ENCODE measurements around the gene LCLAT1. TPM values are rescaled to one million over a fixed set of nuclear protein-coding genes. Genes with fewer than 3 reads are reported as not detected.

The LCLAT1 gene
- polyA plus RNA-seq, 1 of the 3 experiments (the other 2 are of a cell fraction) = 6.9 TPM

DNA sequence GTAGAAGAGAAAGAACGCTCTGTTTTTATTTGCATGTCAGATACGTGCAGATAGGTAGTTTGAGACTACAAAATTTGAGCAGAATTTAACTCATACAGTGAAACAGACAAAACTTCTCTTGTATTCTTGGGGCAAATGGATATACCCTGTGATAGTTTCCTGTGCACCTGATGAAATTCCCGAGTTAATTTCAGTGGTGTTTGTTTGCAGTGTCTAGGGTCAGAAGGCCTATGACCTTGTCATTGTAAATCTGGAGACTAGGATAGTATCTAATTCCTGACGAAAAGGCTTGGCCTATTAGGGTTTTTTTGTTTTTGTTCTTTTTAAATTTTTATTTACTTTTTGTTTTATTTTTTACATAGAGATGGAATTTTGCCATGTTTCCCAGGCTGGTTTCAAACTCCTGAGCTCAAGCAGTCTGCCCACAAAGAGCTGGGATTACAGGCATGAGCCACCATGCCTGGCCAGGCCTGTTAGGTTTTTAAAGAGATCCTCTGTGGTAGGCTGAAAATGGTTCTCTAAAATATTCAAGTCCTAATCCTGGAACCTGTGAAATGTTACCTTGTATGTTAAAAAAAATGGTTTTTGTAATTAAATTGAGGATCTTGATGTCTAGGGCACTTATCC, 17.6 kb downstream of the LCLAT1 start:
- no peak for DNase-seq
- H3K27me3 ChIP-seq (ENCODE audit: insufficient read depth) = no peaks in the 10 kb centered on the region
- peaks cover 0 to 11% of the 10 kb centered on the region in 2 experiments; a peak in 2 of 4 replicates for H3K4me1 ChIP-seq (ENCODE audit: control insufficient read depth in 1 of 2, insufficient read depth in 2 of 2, low read depth in 1 of 2, low read length in 1 of 2)
- 86% methylated on average over 4 of the region's 4 CpGs for WGBS (ENCODE audit: low lambda C conversion rate)
- H2AFZ ChIP-seq (ENCODE audit: low read depth) = no peak overlapping the region
- H3K9me2 ChIP-seq = no peaks in the 10 kb centered on the region
- no peaks in the 10 kb centered on the region for H3K36me3 ChIP-seq (replicated peaks in 1 of 2; ENCODE audit: control insufficient read depth in 1 of 2, insufficient read depth in 2 of 2, low read length in 1 of 2)
- no peaks in the 10 kb centered on the region; the same call in 1 of the 2 replicates for H3K9me3 ChIP-seq
- H3K9ac ChIP-seq = no peak overlapping the region
- CTCF ChIA-PET = interaction anchor here (0.6 kb wide), 1 partner anchor 300 kb away, joined by 3 read pairs; no protein-coding TSS in a partner anchor
- H3K27ac ChIP-seq (ENCODE audit: low read depth in 2 of 2, low read length in 1 of 2) = no peak overlapping the region
- POLR2A ChIA-PET = no interaction called here
- no peaks in the 10 kb centered on the region for H4K20me1 ChIP-seq (ENCODE audit: insufficient read depth)
- no peak overlapping the region for H3K4me2 ChIP-seq
- no peak overlapping the region for H3K4me3 ChIP-seq (ENCODE audit: low read depth in 2 of 2, low read length in 1 of 2)
- H3F3A ChIP-seq (replicated peaks; ENCODE audit: insufficient read depth) = no peaks in the 10 kb centered on the region
- TF ChIP-seq, protein P1, sequence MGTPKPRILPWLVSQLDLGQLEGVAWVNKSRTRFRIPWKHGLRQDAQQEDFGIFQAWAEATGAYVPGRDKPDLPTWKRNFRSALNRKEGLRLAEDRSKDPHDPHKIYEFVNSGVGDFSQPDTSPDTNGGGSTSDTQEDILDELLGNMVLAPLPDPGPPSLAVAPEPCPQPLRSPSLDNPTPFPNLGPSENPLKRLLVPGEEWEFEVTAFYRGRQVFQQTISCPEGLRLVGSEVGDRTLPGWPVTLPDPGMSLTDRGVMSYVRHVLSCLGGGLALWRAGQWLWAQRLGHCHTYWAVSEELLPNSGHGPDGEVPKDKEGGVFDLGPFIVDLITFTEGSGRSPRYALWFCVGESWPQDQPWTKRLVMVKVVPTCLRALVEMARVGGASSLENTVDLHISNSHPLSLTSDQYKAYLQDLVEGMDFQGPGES (IDR thresholded peaks at IDR 0.05; ENCODE audit: low read depth, low read length) = no peak
- no peak for TF ChIP-seq RAD21 (IDR thresholded peaks at IDR 0.05; ENCODE audit: low read length)
- TF ChIP-seq, protein P2, sequence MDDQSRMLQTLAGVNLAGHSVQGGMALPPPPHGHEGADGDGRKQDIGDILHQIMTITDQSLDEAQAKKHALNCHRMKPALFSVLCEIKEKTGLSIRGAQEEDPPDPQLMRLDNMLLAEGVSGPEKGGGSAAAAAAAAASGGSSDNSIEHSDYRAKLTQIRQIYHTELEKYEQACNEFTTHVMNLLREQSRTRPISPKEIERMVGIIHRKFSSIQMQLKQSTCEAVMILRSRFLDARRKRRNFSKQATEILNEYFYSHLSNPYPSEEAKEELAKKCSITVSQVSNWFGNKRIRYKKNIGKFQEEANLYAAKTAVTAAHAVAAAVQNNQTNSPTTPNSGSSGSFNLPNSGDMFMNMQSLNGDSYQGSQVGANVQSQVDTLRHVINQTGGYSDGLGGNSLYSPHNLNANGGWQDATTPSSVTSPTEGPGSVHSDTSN (IDR thresholded peaks at IDR 0.05) = no peak
- no peak for TF ChIP-seq RXRA (IDR thresholded peaks at IDR 0.05; ENCODE audit: borderline replicate concordance, low read depth)
- TF ChIP-seq NRF1 (IDR thresholded peaks at IDR 0.05; ENCODE audit: low read depth, low read length) = no peak
- TF ChIP-seq JUND (IDR thresholded peaks at IDR 0.05) = no peak
- TF ChIP-seq RFX5 (IDR thresholded peaks at IDR 0.05; ENCODE audit: low read length) = no peak
- no peak for TF ChIP-seq GATA2 (CRISPR knock-in tag; IDR thresholded peaks at IDR 0.05)
- no peak for TF ChIP-seq FOXM1 (IDR thresholded peaks at IDR 0.05; ENCODE audit: low read depth)
- TF ChIP-seq EZH2phosphoT487 (IDR thresholded peaks at IDR 0.05; ENCODE audit: borderline replicate concordance, low read depth) = no peak
- TF ChIP-seq GABPA (IDR thresholded peaks at IDR 0.05; ENCODE audit: low read depth) = no peak
- no peak for TF ChIP-seq YY1 (IDR thresholded peaks at IDR 0.05; ENCODE audit: low read depth)
- TF ChIP-seq TAF1 (IDR thresholded peaks at IDR 0.05; ENCODE audit: borderline replicate concordance, low read depth, low read length) = no peak
- no peak for TF ChIP-seq MXI1 (IDR thresholded peaks at IDR 0.05; ENCODE audit: low read depth, low read length)
- TF ChIP-seq, protein P3, sequence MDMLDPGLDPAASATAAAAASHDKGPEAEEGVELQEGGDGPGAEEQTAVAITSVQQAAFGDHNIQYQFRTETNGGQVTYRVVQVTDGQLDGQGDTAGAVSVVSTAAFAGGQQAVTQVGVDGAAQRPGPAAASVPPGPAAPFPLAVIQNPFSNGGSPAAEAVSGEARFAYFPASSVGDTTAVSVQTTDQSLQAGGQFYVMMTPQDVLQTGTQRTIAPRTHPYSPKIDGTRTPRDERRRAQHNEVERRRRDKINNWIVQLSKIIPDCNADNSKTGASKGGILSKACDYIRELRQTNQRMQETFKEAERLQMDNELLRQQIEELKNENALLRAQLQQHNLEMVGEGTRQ (IDR thresholded peaks at IDR 0.05; ENCODE audit: borderline replicate concordance, low read depth, low read length) = no peak
- H3K79me2 ChIP-seq (ENCODE audit: insufficient read depth) = peaks cover 52% of the 10 kb centered on the region; the same call in 1 of the 2 replicates

DNA sequence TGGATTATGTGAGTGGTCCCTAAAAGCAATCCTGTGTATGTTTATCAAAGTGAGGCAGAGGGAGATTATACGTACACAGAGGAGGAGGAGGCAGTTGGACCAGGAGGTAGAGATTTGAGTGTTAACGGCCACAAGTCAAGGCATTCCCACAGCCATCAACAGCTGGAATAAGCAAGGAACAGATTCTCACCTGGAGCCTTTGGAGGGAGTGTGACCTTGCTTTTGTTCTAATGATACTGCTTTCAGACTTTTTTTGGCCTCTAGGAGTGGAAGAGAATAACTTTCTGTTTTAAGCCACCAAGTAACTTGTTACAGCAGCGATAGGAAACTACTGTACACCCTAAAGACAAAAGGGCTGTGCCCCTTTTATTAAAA, 18.1 kb downstream of the LCLAT1 start:
- H3F3A ChIP-seq (replicated peaks; ENCODE audit: insufficient read depth) = no peaks in the 10 kb centered on the region
- no peak overlapping the region for H3K9ac ChIP-seq
- H3K4me3 ChIP-seq (ENCODE audit: low read depth in 2 of 2, low read length in 1 of 2) = no peak overlapping the region
- DNase-seq = no peak
- no peaks in the 10 kb centered on the region; the same call in 1 of the 2 replicates for H3K9me3 ChIP-seq
- 98% methylated on average over 3 of the region's 3 CpGs for WGBS (ENCODE audit: low lambda C conversion rate)
- H3K36me3 ChIP-seq (replicated peaks in 1 of 2; ENCODE audit: control insufficient read depth in 1 of 2, insufficient read depth in 2 of 2, low read length in 1 of 2) = no peaks in the 10 kb centered on the region
- H3K79me2 ChIP-seq (ENCODE audit: insufficient read depth) = peaks cover 57% of the 10 kb centered on the region
- H3K4me2 ChIP-seq = no peak overlapping the region
- H2AFZ ChIP-seq (ENCODE audit: low read depth) = no peak overlapping the region
- no peak overlapping the region for H3K27ac ChIP-seq (ENCODE audit: low read depth in 2 of 2, low read length in 1 of 2)
- ChIA-PET CTCF (no interaction called here), POLR2A (no interaction called here)
- H3K9me2 ChIP-seq = no peaks in the 10 kb centered on the region
- peaks cover 0 to 7% of the 10 kb centered on the region in 2 experiments; a peak in 2 of 4 replicates for H3K4me1 ChIP-seq (ENCODE audit: control insufficient read depth in 1 of 2, insufficient read depth in 2 of 2, low read depth in 1 of 2, low read length in 1 of 2)
- no peaks in the 10 kb centered on the region for H4K20me1 ChIP-seq (ENCODE audit: insufficient read depth)
- H3K27me3 ChIP-seq (ENCODE audit: insufficient read depth) = no peaks in the 10 kb centered on the region
- TF ChIP-seq RAD21 (IDR thresholded peaks at IDR 0.05; ENCODE audit: low read length) = no peak
- TF ChIP-seq, protein P4, sequence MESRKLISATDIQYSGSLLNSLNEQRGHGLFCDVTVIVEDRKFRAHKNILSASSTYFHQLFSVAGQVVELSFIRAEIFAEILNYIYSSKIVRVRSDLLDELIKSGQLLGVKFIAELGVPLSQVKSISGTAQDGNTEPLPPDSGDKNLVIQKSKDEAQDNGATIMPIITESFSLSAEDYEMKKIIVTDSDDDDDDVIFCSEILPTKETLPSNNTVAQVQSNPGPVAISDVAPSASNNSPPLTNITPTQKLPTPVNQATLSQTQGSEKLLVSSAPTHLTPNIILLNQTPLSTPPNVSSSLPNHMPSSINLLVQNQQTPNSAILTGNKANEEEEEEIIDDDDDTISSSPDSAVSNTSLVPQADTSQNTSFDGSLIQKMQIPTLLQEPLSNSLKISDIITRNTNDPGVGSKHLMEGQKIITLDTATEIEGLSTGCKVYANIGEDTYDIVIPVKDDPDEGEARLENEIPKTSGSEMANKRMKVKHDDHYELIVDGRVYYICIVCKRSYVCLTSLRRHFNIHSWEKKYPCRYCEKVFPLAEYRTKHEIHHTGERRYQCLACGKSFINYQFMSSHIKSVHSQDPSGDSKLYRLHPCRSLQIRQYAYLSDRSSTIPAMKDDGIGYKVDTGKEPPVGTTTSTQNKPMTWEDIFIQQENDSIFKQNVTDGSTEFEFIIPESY (IDR thresholded peaks at IDR 0.05; ENCODE audit: borderline replicate concordance, low read depth) = no peak
- TF ChIP-seq, protein P5, sequence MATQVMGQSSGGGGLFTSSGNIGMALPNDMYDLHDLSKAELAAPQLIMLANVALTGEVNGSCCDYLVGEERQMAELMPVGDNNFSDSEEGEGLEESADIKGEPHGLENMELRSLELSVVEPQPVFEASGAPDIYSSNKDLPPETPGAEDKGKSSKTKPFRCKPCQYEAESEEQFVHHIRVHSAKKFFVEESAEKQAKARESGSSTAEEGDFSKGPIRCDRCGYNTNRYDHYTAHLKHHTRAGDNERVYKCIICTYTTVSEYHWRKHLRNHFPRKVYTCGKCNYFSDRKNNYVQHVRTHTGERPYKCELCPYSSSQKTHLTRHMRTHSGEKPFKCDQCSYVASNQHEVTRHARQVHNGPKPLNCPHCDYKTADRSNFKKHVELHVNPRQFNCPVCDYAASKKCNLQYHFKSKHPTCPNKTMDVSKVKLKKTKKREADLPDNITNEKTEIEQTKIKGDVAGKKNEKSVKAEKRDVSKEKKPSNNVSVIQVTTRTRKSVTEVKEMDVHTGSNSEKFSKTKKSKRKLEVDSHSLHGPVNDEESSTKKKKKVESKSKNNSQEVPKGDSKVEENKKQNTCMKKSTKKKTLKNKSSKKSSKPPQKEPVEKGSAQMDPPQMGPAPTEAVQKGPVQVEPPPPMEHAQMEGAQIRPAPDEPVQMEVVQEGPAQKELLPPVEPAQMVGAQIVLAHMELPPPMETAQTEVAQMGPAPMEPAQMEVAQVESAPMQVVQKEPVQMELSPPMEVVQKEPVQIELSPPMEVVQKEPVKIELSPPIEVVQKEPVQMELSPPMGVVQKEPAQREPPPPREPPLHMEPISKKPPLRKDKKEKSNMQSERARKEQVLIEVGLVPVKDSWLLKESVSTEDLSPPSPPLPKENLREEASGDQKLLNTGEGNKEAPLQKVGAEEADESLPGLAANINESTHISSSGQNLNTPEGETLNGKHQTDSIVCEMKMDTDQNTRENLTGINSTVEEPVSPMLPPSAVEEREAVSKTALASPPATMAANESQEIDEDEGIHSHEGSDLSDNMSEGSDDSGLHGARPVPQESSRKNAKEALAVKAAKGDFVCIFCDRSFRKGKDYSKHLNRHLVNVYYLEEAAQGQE (IDR thresholded peaks at IDR 0.05; ENCODE audit: low read depth, low read length) = no peak
- no peak for TF ChIP-seq TAF1 (IDR thresholded peaks at IDR 0.05; ENCODE audit: borderline replicate concordance, low read depth, low read length)
- TF ChIP-seq SMC3 (IDR thresholded peaks at IDR 0.05; ENCODE audit: low read depth, low read length) = no peak
- TF ChIP-seq TCF12 (IDR thresholded peaks at IDR 0.05) = no peak
- TF ChIP-seq FOXJ3 (CRISPR knock-in tag; IDR thresholded peaks at IDR 0.05) = no peak
